Tibial nerve (tissue), 4 donors: ENCODE measurements around the gene NINJ1. TPM values are rescaled to one million over a fixed set of nuclear protein-coding genes. Genes with fewer than 3 reads are reported as not detected.

Source experiments
- DNase-seq, 2 donors: peaks; one replicate each; pipeline ENCODE4 v3.0.0-alpha.2; 2019; ENCODE audit warnings: low spot score in 2 of 2
- H3K27ac ChIP-seq, 4 donors: fragments of 200-600 bp; sonication (generic) in 3 of 4; one replicate each; pipeline ENCODE4 v1.5.1; 2017 to 2019; ENCODE audit warnings: mild to moderate bottlenecking in 1 of 4
- H3K27me3 ChIP-seq, 2 donors: fragments of 200-600 bp; sonication (generic) in 1 of 2; one replicate each; pipeline versions ENCODE4 v1.5.1 to v1.6.0; 2017 to 2019
- H3K36me3 ChIP-seq, 3 donors: fragments of 200-600 bp; sonication (generic); one replicate each; pipeline ENCODE4 v1.5.1; 2018 to 2019
- H3K4me1 ChIP-seq, 4 donors: fragments of 200-600 bp; sonication (generic) in 3 of 4; one replicate each; pipeline ENCODE4 v1.5.1; 2017 to 2019
- H3K4me3 ChIP-seq, 4 donors: fragments of 200-600 bp; sonication (generic) in 3 of 4; one replicate each; pipeline ENCODE4 v1.5.1; 2017 to 2019; ENCODE audit warnings: mild to moderate bottlenecking in 1 of 4, moderate library complexity in 1 of 4
- H3K9me3 ChIP-seq, 4 donors: fragments of 200-600 bp; sonication (generic) in 3 of 4; one replicate each; pipeline ENCODE4 v1.5.1; 2017 to 2019
- CTCF ChIP-seq, 5 experiments: fragments of 200-600 bp in 3 of 5; fragments of 450-650 bp in 2 of 5; sonication (generic) in 3 of 5; IDR thresholded peaks; one replicate each; pipeline ENCODE4 v1.5.1; 2016 to 2019; ENCODE audit warnings: antibody characterized with exemption in 5 of 5, mild to moderate bottlenecking in 3 of 5, moderate library complexity in 2 of 5
- EP300 ChIP-seq, 2 donors: sonication (generic); formaldehyde crosslinking; IDR thresholded peaks; one replicate each; pipeline ENCODE4 v1.6.1; 2017; ENCODE audit warnings: antibody characterized with exemption in 2 of 2, mild to moderate bottlenecking in 1 of 2
- POLR2A ChIP-seq, 2 donors: fragments of 450-650 bp; IDR thresholded peaks; one replicate each; pipeline ENCODE4 v1.6.1; 2017; ENCODE audit warnings: antibody characterized with exemption in 2 of 2, mild to moderate bottlenecking in 2 of 2, moderate library complexity in 2 of 2
- WGBS, 2 donors: methylation state at CpG; one replicate each; pipeline ENCODE4 v1.1.5; 2018; 5-methylcytosine and 5-hydroxymethylcytosine counted together
- total RNA-seq, 4 donors: library from RNA; depleted of rRNA; stranded (reverse); fragments of >200 nt; gene quantifications; one replicate each; pipeline ENCODE4 v1.1.0, GENCODE V29; 2016

NINJ1 gene
- total RNA-seq, 4 donors from 2014 or later: 48.2 to 98.8 (median 72.9) TPM

GRCh38 chr9:93100276-93100636 lies 33.8 kb downstream of the NINJ1 start:
- Histone ChIP-seq H3K4me1 (peaks cover 0 to 39% (median 29%) of the 10 kb centered on the region in 4 donors), H3K36me3 (peaks cover 0 to 7% (median 0%) of the 10 kb centered on the region in 3 donors), H3K4me3 (no peak overlapping the region), H3K9me3 (peaks cover 0 to 12% (median 5%) of the 10 kb centered on the region in 4 donors), H3K27me3 (no peaks in the 10 kb centered on the region), H3K27ac (no peak overlapping the region)
- DNase-seq: no peak
- TF ChIP-seq CTCF (IDR thresholded peaks at IDR 0.05) (no peak), EP300 (IDR thresholded peaks at IDR 0.05) (no peak), POLR2A (IDR thresholded peaks at IDR 0.05) (no peak)
- 92 to 95% methylated on average over 8 of the region's 8 CpGs for WGBS, 2 donors

GRCh38 chr9:93099551-93100275 lies 34.3 kb downstream of the NINJ1 start:
- peaks cover 0 to 7% (median 0%) of the 10 kb centered on the region in 3 donors for H3K36me3 ChIP-seq
- H3K27ac ChIP-seq: peak overlapping the region in 3 of 4 donors; percentile 95 to 98 (median 97)
- no peak for DNase-seq
- peaks cover 0 to 44% (median 33%) of the 10 kb centered on the region in 4 donors for H3K4me1 ChIP-seq
- H3K9me3 ChIP-seq: peaks cover 0 to 12% (median 5%) of the 10 kb centered on the region in 4 donors
- TF ChIP-seq POLR2A (IDR thresholded peaks at IDR 0.05): no peak
- TF ChIP-seq EP300 (IDR thresholded peaks at IDR 0.05): no peak
- H3K4me3 ChIP-seq: no peak overlapping the region
- 83 to 87% methylated on average over 12 to 16 of the region's 16 CpGs for WGBS, 2 donors
- H3K27me3 ChIP-seq: no peaks in the 10 kb centered on the region

- no peaks in the 10 kb centered on the region for H3K36me3 ChIP-seq
- H3K27me3 ChIP-seq: no peaks in the 10 kb centered on the region
- no peaks in the 10 kb centered on the region for H3K9me3 ChIP-seq
- peaks cover 0 to 58% (median 46%) of the 10 kb centered on the region in 4 donors for H3K4me1 ChIP-seq
- WGBS, 2 donors: 18 to 33% methylated on average over 14 to 15 of the region's 15 CpGs
- peak overlapping the region; percentile 71 to 98 (median 96) for H3K27ac ChIP-seq
- peak overlapping the region in 2 of 4 donors; percentile 87 to 100 for H3K4me3 ChIP-seq
- peak; percentile 65 to 72 for DNase-seq
- TF ChIP-seq EP300 (IDR thresholded peaks at IDR 0.05) (peak in 1 of 2 donors; percentile 84), POLR2A (IDR thresholded peaks at IDR 0.05) (peak; percentile 15 to 28), CTCF (IDR thresholded peaks at IDR 0.05) (peak in 1 of 5 experiments; percentile 25)
Measured at GRCh38 chr9:93098236-93098946, 35.7 kb downstream of the NINJ1 start.

GRCh38 chr9:93097511-93098201 lies 36.4 kb downstream of the NINJ1 start:
- DNase-seq: no peak
- Histone ChIP-seq H3K4me1 (peaks cover 0 to 65% (median 52%) of the 10 kb centered on the region in 4 donors), H3K27me3 (no peaks in the 10 kb centered on the region), H3K36me3 (no peaks in the 10 kb centered on the region), H3K4me3 (peak overlapping the region in 3 of 4 donors; percentile 81 to 100 (median 87)), H3K9me3 (no peaks in the 10 kb centered on the region), H3K27ac (peak overlapping the region; percentile 71 to 98 (median 96))
- TF ChIP-seq EP300 (IDR thresholded peaks at IDR 0.05): peak in 1 of 2 donors; percentile 21
- TF ChIP-seq CTCF (IDR thresholded peaks at IDR 0.05): no peak
- 36 to 64% methylated on average over 8 to 11 of the region's 11 CpGs for WGBS, 2 donors

- H3K36me3 ChIP-seq: no peaks in the 10 kb centered on the region
- peak overlapping the region; percentile 71 to 98 (median 96) for H3K27ac ChIP-seq
- no peaks in the 10 kb centered on the region for H3K27me3 ChIP-seq
- peaks cover 0 to under 1% (median 0%) of the 10 kb centered on the region in 4 donors for H3K9me3 ChIP-seq
- TF ChIP-seq CTCF (IDR thresholded peaks at IDR 0.05) (no peak), EP300 (IDR thresholded peaks at IDR 0.05) (no peak), POLR2A (IDR thresholded peaks at IDR 0.05) (no peak)
- 6 to 11% methylated on average over 11 to 16 of the region's 16 CpGs for WGBS, 2 donors
- peaks cover 0 to 72% (median 53%) of the 10 kb centered on the region in 4 donors for H3K4me1 ChIP-seq
- peak overlapping the region; percentile 58 to 100 (median 84) for H3K4me3 ChIP-seq
- no peak for DNase-seq
Measured at GRCh38 chr9:93096811-93097382, 37.2 kb downstream of the NINJ1 start.
